ACHN (cell line): ENCODE measurements around the gene DACH1.

Source experiments
- DNase-seq: peaks from one replicate; pipeline ENCODE4 v3.0.0-alpha.2; 2015
- in situ Hi-C: cut with HindIII; loops from 2 replicates; pipeline ENCODE4 v1.10.0; 2017; ENCODE audit warnings: low sequenced_read_pairs, low pct_ligation_motif_present, low pct_unique_long_range_greater_than_20kb

DACH1 gene

GRCh38 chr13:71677124-71677523, 189.9 kb downstream of the DACH1 start:
- no peak for DNase-seq
- in situ Hi-C loops = no loop called here

- in situ Hi-C loops = no loop called here
- DNase-seq = peak; percentile 7
Measured at GRCh38 chr13:71672512-71672911, 194.5 kb downstream of the DACH1 start.

GRCh38 chr13:71663431-71663830, 203.6 kb downstream of the DACH1 start:
- in situ Hi-C loops = no loop called here
- no peak for DNase-seq

- in situ Hi-C loops = no loop called here
- no peak for DNase-seq
Measured at GRCh38 chr13:71661921-71662320, 205.1 kb downstream of the DACH1 start.

- DNase-seq = no peak
- in situ Hi-C loops = no loop called here
Measured at GRCh38 chr13:71659404-71659803, 207.6 kb downstream of the DACH1 start.

- no peak for DNase-seq
- in situ Hi-C loops = no loop called here
Measured at GRCh38 chr13:71645467-71645866, 221.5 kb downstream of the DACH1 start.

GRCh38 chr13:71644579-71644978, 222.4 kb downstream of the DACH1 start:
- in situ Hi-C loops = no loop called here
- no peak for DNase-seq

GRCh38 chr13:71643448-71643860, 223.6 kb downstream of the DACH1 start:
- in situ Hi-C loops = no loop called here

GRCh38 chr13:71638751-71639150, 228.3 kb downstream of the DACH1 start:
- no peak for DNase-seq
- in situ Hi-C loops = no loop called here

More at GRCh38 chr13:71643448-71643860, 223.6 kb downstream of the DACH1 start:
- DNase-seq = no peak

GRCh38 chr13:71634602-71635443, 232.2 kb downstream of the DACH1 start:
- in situ Hi-C loops = no loop called here

GRCh38 chr13:71634182-71634581, 232.8 kb downstream of the DACH1 start:
- no peak for DNase-seq
- in situ Hi-C loops = no loop called here

More at GRCh38 chr13:71634602-71635443, 232.2 kb downstream of the DACH1 start:
- DNase-seq = no peak

- DNase-seq = no peak
- in situ Hi-C loops = no loop called here
Measured at GRCh38 chr13:71632721-71633120, 234.3 kb downstream of the DACH1 start.

GRCh38 chr13:71632206-71632605, 234.8 kb downstream of the DACH1 start:
- in situ Hi-C loops = no loop called here
- no peak for DNase-seq

- in situ Hi-C loops = no loop called here
- DNase-seq = no peak
Measured at GRCh38 chr13:71629167-71629566, 237.8 kb downstream of the DACH1 start.

- DNase-seq = no peak
- in situ Hi-C loops = no loop called here
Measured at GRCh38 chr13:71626421-71627117, 240.4 kb downstream of the DACH1 start.

GRCh38 chr13:71625694-71626093, 241.3 kb downstream of the DACH1 start:
- DNase-seq = no peak
- in situ Hi-C loops = no loop called here

- in situ Hi-C loops = no loop called here
- no peak for DNase-seq
Measured at GRCh38 chr13:71624653-71625600, 242.1 kb downstream of the DACH1 start.

- in situ Hi-C loops = no loop called here
- DNase-seq = no peak
Measured at GRCh38 chr13:71621174-71622124, 245.6 kb downstream of the DACH1 start.
